HK-2 (cell line): Measurements from ENCODE around the gene FBXL7.

Experiments
- DNase-seq: peaks from one replicate; pipeline ENCODE4 v3.0.0-alpha.2; 2018; ENCODE audit not compliant: unreplicated experiment

The FBXL7 gene

DNA sequence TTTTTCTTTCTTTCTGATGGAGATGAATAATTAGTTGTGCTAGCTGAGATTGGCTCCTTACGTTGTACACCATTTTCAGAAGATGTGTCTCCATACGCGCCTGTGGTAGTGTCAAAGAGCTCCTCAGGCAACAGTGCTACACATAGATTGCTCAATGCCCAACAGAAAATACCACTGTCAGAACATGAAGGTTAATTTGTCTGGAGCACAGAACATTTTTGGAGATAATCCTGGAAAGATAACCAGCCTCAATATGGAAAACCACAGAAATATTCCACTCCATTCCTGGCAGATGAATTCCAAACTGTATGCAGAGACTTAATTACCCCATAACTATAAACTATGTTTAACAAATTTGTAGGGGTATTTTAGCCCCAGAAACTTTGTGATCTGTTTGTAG lies 446.0 kb downstream of the FBXL7 start:
- DNase-seq, result no peak

DNA sequence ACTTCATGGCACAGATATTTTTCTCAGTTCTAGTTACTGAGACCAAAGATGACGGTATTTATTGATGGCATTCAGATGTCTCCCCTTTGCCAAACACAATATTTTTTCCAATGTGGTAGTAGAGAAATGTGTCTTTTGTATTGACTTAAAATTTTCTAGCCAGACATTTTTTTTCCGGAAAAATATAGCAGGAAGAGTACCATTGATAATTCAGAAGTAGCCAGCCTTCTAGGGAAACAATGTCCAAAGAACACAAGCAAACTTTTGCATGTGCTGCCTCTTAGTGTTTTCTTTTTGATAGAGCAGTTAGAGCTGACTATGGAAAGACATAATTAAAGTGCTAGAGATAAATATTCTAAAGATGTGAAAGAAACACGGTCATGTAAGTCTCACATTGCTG lies 448.2 kb downstream of the FBXL7 start:
- DNase-seq, result no peak

DNA sequence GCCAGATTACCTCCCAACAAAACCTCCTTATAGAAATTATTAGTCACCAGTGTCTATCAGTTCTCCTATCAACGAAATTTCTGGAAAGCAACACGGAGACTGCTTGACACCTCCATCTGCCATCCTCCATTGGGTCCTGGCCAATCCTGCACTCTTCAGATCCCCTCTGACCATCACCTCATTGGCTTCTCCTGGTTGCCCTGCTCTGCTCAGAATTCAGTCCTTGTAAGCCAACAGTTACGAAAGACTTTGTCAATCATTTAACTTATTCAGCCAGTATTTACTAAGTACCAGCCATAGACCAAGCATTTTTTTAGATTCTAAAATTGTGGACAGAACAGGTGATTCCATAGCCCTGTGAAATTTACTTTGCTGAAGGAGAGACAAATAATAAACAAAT lies 451.1 kb downstream of the FBXL7 start:
- DNase-seq, result no peak

DNA sequence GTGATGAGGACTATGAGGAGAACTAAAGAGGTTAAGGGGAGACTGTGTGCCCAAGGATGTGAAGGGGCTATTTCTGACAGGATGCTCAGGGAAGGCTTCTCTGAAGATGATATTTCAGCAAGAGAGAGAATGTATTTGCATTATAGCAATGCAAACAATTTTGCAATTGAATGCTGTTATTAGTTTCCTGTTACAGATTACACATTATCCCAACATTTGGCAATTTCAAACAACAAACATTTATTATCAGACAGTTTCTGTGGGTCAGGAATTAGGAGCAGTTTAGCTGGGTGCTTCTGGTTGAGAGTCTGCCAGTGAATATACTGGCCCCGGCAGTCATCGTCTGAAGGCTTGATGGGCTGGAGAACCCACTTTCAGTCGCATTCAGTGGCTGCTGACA lies 451.6 kb downstream of the FBXL7 start:
- DNase-seq, result no peak

DNA sequence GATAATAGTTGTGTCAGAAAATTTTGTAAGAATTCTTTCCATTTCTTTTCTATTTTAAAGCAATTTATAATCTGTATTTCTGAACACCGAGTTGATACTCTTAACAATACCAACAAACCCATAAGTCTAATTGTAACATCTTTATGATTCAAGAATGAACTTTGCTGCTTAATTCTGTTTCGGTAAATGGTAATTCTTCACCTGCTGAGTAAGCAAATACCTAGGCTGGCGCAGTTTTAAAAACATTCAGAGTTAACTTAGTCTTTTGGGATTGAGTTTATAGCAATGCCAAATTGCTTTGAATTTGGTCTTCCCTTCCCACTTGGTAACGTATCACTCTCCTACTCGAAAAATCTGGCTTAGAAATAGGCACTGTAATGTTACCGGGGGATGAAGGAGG lies 456.6 kb downstream of the FBXL7 start:
- DNase-seq, result no peak

DNA sequence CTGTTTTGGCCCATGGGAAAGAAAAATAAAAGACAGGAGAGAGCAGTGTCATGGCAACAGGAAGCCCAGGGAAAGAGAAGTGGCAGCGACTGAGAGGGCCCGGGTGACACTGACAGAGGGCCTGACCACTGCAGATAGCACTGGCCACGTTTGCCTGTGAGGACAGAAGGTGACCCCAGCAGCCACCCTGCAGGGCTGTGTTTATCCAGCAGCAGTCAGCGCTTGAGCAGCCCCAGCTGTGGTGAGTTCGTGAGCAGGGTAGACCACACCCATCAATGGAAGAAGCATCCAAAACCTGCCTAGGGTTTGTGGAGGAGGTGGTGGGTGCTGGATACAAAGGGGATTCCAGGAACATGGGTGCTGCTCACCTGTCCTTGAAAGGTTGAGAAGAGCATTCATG lies 457.1 kb downstream of the FBXL7 start:
- DNase-seq, result no peak

DNA sequence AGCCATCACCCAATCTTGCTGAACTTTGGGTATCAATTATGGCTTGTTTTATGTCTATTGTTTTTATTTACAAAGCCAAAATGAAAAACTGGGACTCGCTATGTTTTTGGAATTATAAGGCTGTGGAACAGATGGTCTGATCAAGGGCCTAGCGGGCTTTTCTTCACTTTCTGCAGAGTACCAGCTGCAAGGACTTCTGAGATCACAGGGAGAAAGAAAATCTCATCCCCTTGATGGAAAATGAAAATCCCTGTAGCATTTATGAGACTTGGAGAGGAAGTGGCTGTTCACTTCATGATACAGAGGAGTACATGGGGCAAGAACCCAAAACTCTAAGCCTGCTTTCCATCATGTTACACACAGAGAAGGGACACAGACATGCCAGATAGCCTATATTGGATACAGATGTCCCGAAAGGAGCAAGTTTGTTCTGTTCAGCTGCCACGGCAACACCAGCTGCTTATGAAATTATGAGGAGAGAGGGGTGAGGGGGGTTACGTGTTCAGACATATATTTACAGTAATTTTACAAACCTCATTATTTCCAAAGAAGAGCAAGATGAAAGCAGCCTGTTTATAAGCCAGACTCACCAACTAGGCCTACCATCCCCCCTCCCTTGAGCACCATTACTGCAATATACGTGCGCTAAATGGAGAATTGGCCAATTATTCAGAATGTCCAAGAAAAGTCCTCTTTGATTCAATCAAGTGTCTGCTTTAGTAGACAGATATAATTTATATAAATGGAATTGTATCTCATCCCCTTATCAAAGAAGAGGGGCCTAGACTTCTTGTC lies 459.6 kb downstream of the FBXL7 start:
- no peak for DNase-seq

DNA sequence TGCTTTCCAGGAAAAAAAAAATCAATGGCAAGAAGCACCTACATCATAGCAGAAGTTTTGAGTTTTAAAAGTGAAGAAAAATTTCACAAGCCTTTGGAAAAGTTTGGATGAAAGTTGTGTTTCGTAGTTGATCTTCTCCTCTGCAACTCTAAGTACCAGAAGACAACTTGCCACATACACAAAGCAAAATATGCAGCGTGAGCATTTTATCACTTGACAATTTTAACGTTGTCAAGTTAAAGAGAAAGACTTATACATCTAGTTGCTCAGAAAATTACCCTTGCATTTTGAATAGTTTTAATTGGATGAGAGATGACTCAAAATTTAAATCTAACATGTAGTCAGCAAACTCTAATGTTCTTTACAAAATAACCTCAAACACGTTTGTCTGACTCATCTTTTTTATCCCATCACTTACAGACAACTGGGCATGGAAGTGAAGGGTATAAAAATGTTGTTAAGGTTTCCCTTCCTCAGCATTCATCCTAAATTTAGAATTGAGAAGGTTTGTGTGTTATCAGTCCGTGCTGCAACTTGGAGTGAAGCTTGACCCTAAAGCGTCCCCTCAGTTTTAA lies 466.2 kb downstream of the FBXL7 start:
- DNase-seq, result no peak

DNA sequence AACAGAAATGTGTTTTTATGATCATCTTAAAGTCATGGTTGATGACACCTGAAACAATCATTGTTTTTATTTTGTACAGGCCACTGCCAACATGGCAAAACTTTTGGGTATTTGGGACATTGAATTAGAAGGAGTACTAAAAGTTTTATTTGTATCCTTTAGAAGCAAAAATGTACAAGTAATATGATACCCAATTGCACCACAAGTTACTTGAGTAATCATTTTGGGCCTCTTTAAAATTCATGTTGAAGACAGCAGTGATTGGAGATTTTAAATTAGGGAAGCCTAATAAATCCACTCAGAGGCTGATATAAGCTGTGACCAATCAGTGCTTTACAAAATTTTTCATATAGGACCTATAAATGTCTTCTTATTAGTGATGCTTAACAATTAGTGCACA lies 466.7 kb downstream of the FBXL7 start:
- no peak for DNase-seq

DNA sequence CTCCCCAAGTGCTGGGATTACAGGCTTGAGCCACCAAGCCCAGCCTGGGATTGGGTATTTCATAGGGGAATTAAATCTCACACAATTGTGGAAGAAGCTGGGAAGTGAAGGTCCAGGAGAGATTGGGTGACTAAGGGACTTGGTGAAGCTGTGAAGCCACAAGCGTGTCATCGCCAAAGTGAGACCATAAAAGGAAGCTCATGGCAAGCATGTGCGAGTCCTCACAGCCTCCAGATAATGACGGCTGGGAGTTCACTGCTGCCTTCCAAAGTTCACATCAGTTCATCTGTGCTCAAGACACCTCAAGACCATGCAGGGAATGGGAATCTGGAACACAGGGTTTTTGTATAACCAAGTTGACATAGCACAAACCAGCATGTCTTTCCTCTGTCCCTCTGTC lies 469.0 kb downstream of the FBXL7 start:
- DNase-seq, result no peak

DNA sequence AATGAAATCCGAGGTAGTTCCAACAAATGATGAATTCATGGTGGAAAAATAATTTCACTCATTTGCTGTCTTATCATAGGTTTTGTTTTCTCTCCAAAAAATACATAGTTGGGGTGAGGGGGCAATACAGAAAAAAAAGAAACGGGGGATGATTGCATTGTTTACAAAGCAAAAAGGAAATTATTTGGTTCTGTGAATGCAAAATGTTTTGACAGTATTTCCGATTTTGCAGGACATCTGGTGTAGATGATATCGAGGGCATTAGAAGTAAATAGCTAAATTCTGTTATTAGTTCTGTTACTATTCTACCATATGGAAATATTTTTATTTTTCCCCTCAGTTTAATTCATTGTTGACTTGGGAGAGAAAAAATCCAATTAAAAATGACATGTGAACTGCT lies 477.9 kb downstream of the FBXL7 start:
- DNase-seq, result no peak

DNA sequence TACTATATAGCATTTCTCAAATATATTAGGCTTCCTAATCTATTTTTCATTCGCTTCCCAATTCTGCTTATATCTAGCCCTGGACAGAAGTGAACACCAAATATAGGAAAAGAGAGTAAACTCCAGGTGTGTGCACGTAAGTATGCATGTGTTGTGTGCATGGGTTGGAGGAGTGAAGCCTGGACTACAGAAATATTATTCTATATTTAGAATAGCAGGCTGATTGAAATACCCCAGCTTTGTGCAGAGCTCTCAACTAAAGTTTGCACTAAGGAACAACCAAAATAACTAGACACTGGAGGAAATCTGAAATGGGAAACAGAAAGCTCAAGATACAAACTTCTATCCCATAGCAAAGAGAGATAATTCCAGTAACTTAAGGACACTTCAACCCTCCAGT lies 480.9 kb downstream of the FBXL7 start:
- DNase-seq, result no peak

DNA sequence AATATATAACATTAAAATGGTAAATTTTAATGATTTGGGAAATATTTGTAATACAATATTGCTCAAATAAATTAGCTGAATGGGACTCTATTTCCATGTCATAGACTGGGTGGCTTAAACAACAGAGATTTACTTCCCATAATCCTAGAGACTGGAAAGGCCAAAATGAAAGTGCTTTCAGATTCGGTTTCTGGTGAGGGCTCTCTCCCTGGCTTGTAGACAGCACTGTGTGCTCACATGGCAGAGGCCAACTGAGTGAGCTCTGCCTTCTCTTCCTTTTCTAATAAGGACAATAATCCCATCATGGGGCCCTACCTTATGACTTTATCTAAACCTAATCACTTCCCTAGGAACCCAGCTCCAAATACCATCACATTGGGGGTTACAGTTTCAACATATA lies 483.4 kb downstream of the FBXL7 start:
- no peak for DNase-seq
